H1 (cell line): ENCODE measurements around the gene FAM163A. TPM values are rescaled to one million over a fixed set of nuclear protein-coding genes. Genes with fewer than 3 reads are reported as not detected.
A peak's percentile ranks its signal among the peaks of the same experiment; 100 is the strongest.

Experiments used
- CTCF ChIA-PET: fragments of 300-600 bp; sonication (Branson Sonifier 250); formaldehyde crosslinking; loops from one replicate; lab custom pipeline; 2021; ENCODE audit not compliant: partially characterized antibody; lab: Charles Lee
- POLR2A ChIA-PET: fragments of 300-600 bp; sonication (Branson Sonifier 250); formaldehyde crosslinking; loops from one replicate; lab custom pipeline; 2021; ENCODE audit warnings: inconsistent platforms; ENCODE audit not compliant: partially characterized antibody; lab: Charles Lee
- DNase-seq, 2 experiments: peaks; one replicate each; pipeline versions ENCODE4 v3.0.0 to v3.0.0-alpha.2; 2010 to 2022; ENCODE audit warnings: low spot score in 2 of 2, low read depth in 1 of 2, mixed read lengths in 1 of 2
- FAIRE-seq: peaks from 2 replicates; lab custom pipeline; 2011; peaks lifted over from hg19 to GRCh38; lab: Jason Lieb, UNC
- H2AFZ ChIP-seq: 2 replicates; pipeline ENCODE4 v1.8.1; 2012; ENCODE audit warnings: low read length, inconsistent platforms
- H2AK5ac ChIP-seq: 2 replicates; pipeline ENCODE4 v1.6.1; 2013; ENCODE audit warnings: low read depth, low read length
- H2BK120ac ChIP-seq: replicated peaks from 2 replicates; pipeline ENCODE3; 2013; ENCODE audit warnings: low read depth, low read length, inconsistent platforms
- H2BK12ac ChIP-seq: 2 replicates; pipeline ENCODE4 v1.6.1; 2013; ENCODE audit warnings: low read depth, low read length
- H2BK15ac ChIP-seq: 2 replicates; pipeline ENCODE4 v1.6.1; 2013; ENCODE audit warnings: low read length
- H2BK20ac ChIP-seq: 2 replicates; pipeline ENCODE4 v1.6.1; 2013; ENCODE audit warnings: low read length
- H2BK5ac ChIP-seq: 2 replicates; pipeline ENCODE4 v1.6.1; 2013; ENCODE audit warnings: low read depth, low read length
- H3K14ac ChIP-seq: 2 replicates; pipeline ENCODE4 v1.6.1; 2013; ENCODE audit warnings: inconsistent platforms; ENCODE audit not compliant: insufficient read length
- H3K18ac ChIP-seq: 2 replicates; pipeline ENCODE4 v1.6.1; 2013; ENCODE audit warnings: low read length; ENCODE audit errors: extremely low read depth
- H3K23ac ChIP-seq: 2 replicates; pipeline ENCODE4 v1.6.1; 2013; ENCODE audit warnings: inconsistent platforms; ENCODE audit not compliant: insufficient read length
- H3K23me2 ChIP-seq: 2 replicates; pipeline ENCODE4 v1.6.1; 2013; ENCODE audit warnings: low read depth, low read length
- H3K27ac ChIP-seq: 2 replicates; pipeline ENCODE4 v1.6.1; 2011; ENCODE audit warnings: low read depth, low read length, inconsistent platforms
- H3K27me3 ChIP-seq, 4 experiments: replicated peaks in 1 of 4; 1 replicate in 1 of 4; 2 replicates in 3 of 4; pipeline versions ENCODE4 v1.6.1 to v1.8.1; 2011 to 2013; ENCODE audit warnings: low read length in 3 of 4, mild to moderate bottlenecking in 3 of 4, inconsistent platforms in 2 of 4, mixed read lengths in 2 of 4, moderate library complexity in 1 of 4; ENCODE audit not compliant: control insufficient read depth in 3 of 4, insufficient read depth in 3 of 4; ENCODE audit errors: extremely low read depth in 1 of 4
- H3K36me3 ChIP-seq, 4 experiments: 2 replicates each; pipeline versions ENCODE4 v1.6.1 to v1.8.1; 2011 to 2013; ENCODE audit warnings: mild to moderate bottlenecking in 4 of 4, low read length in 3 of 4, moderate library complexity in 2 of 4, control low read depth in 1 of 4, inconsistent platforms in 1 of 4; ENCODE audit not compliant: insufficient read depth in 4 of 4, control insufficient read depth in 2 of 4
- H3K4ac ChIP-seq: replicated peaks from 2 replicates; pipeline ENCODE3; 2013; ENCODE audit warnings: low read length, low read depth, mixed read lengths, inconsistent platforms; ENCODE audit not compliant: insufficient read length
- H3K4me1 ChIP-seq, 4 experiments: replicated peaks in 1 of 4; 1 replicate in 1 of 4; 2 replicates in 3 of 4; pipeline versions ENCODE4 v1.6.1 to v1.8.1; 2011 to 2013; ENCODE audit warnings: low read length in 3 of 4, inconsistent platforms in 2 of 4, mixed read lengths in 1 of 4; ENCODE audit not compliant: insufficient read depth in 4 of 4, control insufficient read depth in 3 of 4
- H3K4me2 ChIP-seq, 2 experiments: 2 replicates each; pipeline versions ENCODE4 v1.6.1 to v1.8.1; 2011 to 2013; ENCODE audit warnings: low read depth in 2 of 2, low read length in 2 of 2, control low read depth in 1 of 2, inconsistent platforms in 1 of 2, mild to moderate bottlenecking in 1 of 2; ENCODE audit not compliant: insufficient read depth in 1 of 2
- H3K4me3 ChIP-seq, 4 experiments: fragments of 200-600, 300-600 bp in 1 of 4; sonication (generic), shearing (Covaris generic), sonication (Bioruptor Twin) in 1 of 4; 2 replicates each; pipeline versions ENCODE4 v1.5.1 to v1.8.1; 2011 to 2016; ENCODE audit warnings: low read length in 4 of 4, low read depth in 3 of 4, control low read depth in 2 of 4, inconsistent platforms in 2 of 4, mild to moderate bottlenecking in 2 of 4, mixed read lengths in 1 of 4, moderate library complexity in 1 of 4; ENCODE audit not compliant: insufficient read depth in 2 of 4; ENCODE audit errors: extremely low read depth in 1 of 4
- H3K56ac ChIP-seq: replicated peaks from 2 replicates; pipeline ENCODE3; 2013; ENCODE audit warnings: low read depth, mild to moderate bottlenecking, mixed read lengths, low read length, inconsistent platforms; ENCODE audit not compliant: insufficient read length
- H3K79me1 ChIP-seq: 2 replicates; pipeline ENCODE4 v1.6.1; 2013; ENCODE audit warnings: low read depth, low read length, control low read depth
- H3K79me2 ChIP-seq, 2 experiments: 2 replicates each; pipeline versions ENCODE4 v1.6.1 to v1.8.1; 2012 to 2013; ENCODE audit warnings: low read length in 2 of 2, mild to moderate bottlenecking in 2 of 2, inconsistent platforms in 1 of 2; ENCODE audit not compliant: insufficient read depth in 2 of 2, control insufficient read depth in 1 of 2
- H3K9ac ChIP-seq, 4 experiments: replicated peaks in 1 of 4; 1 replicate in 1 of 4; 2 replicates in 3 of 4; pipeline versions ENCODE4 v1.6.1 to v1.8.1; 2011 to 2013; ENCODE audit warnings: low read depth in 3 of 4, low read length in 3 of 4, control low read depth in 2 of 4, mild to moderate bottlenecking in 2 of 4, moderate library complexity in 2 of 4, inconsistent platforms in 1 of 4; ENCODE audit errors: extremely low read depth in 1 of 4
- H3K9me3 ChIP-seq, 2 experiments: 2 replicates each; pipeline versions ENCODE4 v1.6.1 to v1.8.1; 2012 to 2013; ENCODE audit warnings: mild to moderate bottlenecking in 2 of 2, moderate library complexity in 2 of 2, control low read depth in 1 of 2, inconsistent platforms in 1 of 2, low read depth in 1 of 2, low read length in 1 of 2, mixed read lengths in 1 of 2; ENCODE audit not compliant: insufficient read depth in 2 of 2
- H4K20me1 ChIP-seq, 2 experiments: replicated peaks in 1 of 2; 2 replicates each; pipeline versions ENCODE3 to v1.8.1; 2011 to 2013; ENCODE audit warnings: inconsistent platforms in 2 of 2, low read length in 2 of 2, mild to moderate bottlenecking in 1 of 2; ENCODE audit not compliant: insufficient read depth in 2 of 2, control insufficient read depth in 1 of 2
- H4K5ac ChIP-seq: 2 replicates; pipeline ENCODE4 v1.6.1; 2013; ENCODE audit warnings: low read length, low read depth, mixed read lengths, inconsistent platforms; ENCODE audit not compliant: insufficient read length
- H4K8ac ChIP-seq: 2 replicates; pipeline ENCODE4 v1.8.0; 2013; ENCODE audit warnings: mild to moderate bottlenecking, moderate library complexity, low read length, inconsistent platforms; ENCODE audit not compliant: insufficient read depth; ENCODE audit errors: extremely low read depth
- H4K91ac ChIP-seq: replicated peaks from 2 replicates; pipeline ENCODE3; 2013; ENCODE audit warnings: low read length, mixed read lengths, inconsistent platforms; ENCODE audit not compliant: insufficient read length
- CHD2 ChIP-seq: IDR thresholded peaks from 2 replicates; pipeline ENCODE4 v1.6.1; 2012; ENCODE audit warnings: low read length, improper control_type of control experiment
- CTBP2 ChIP-seq: IDR thresholded peaks from 2 replicates; pipeline ENCODE4 v1.7.0; 2011; ENCODE audit warnings: borderline replicate concordance, mild to moderate bottlenecking, moderate library complexity, mixed read lengths, low read length; ENCODE audit not compliant: insufficient read depth, insufficient read length
- EGR1 ChIP-seq: IDR thresholded peaks from 2 replicates; pipeline ENCODE4 v1.6.1; 2011; ENCODE audit warnings: low read depth, low read length, borderline replicate concordance
- JUND ChIP-seq: IDR thresholded peaks from 2 replicates; pipeline ENCODE4 v1.6.1; 2011; ENCODE audit warnings: mild to moderate bottlenecking, improper control_type of control experiment, low read length
- MAFK ChIP-seq: IDR thresholded peaks from 2 replicates; pipeline ENCODE4 v1.6.1; 2012; ENCODE audit warnings: low read depth, mild to moderate bottlenecking, improper control_type of control experiment, low read length
- POLR2A ChIP-seq, 2 experiments: IDR thresholded peaks; 1 replicate in 1 of 2; 2 replicates in 1 of 2; pipeline ENCODE4 v1.6.1; 2011; ENCODE audit warnings: low read depth in 2 of 2, low read length in 2 of 2, mild to moderate bottlenecking in 2 of 2; ENCODE audit errors: control extremely low read depth in 1 of 2
- RAD21 ChIP-seq, 2 experiments: IDR thresholded peaks in 1 of 2; conservative IDR thresholded peaks in 1 of 2; 2 replicates each; pipeline ENCODE4 v1.6.1; 2011; ENCODE audit warnings: low read depth in 2 of 2, low read length in 2 of 2, improper control_type of control experiment in 1 of 2, inconsistent platforms in 1 of 2, mild to moderate bottlenecking in 1 of 2, moderate library complexity in 1 of 2
- SP1 ChIP-seq: IDR thresholded peaks from 2 replicates; pipeline ENCODE4 v1.6.1; 2011; ENCODE audit warnings: low read depth, low read length
- SP2 ChIP-seq: IDR thresholded peaks from 2 replicates; pipeline ENCODE4 v1.6.1; 2012; ENCODE audit warnings: mild to moderate bottlenecking, low read length, inconsistent platforms
- YY1 ChIP-seq: IDR thresholded peaks from 2 replicates; pipeline ENCODE4 v1.6.1; 2011; ENCODE audit warnings: low read depth, mild to moderate bottlenecking, low read length
- WGBS, 2 experiments: shearing (Covaris generic) in 1 of 2; methylation state at CpG; one replicate each; pipeline versions ENCODE4 v1.1.6 to v1.1.7; 2013 to 2015; ENCODE audit warnings: low lambda C conversion rate in 2 of 2, mixed read lengths in 2 of 2, inconsistent platforms in 1 of 2, low coverage in 1 of 2, missing lambda C conversion rate in 1 of 2; ENCODE audit not compliant: insufficient replicate concordance in 2 of 2, insufficient coverage in 1 of 2, insufficient read length in 1 of 2; ENCODE audit errors: extremely low coverage in 1 of 2, missing lambda C conversion rate in 1 of 2; 5-methylcytosine and 5-hydroxymethylcytosine counted together
- polyA plus RNA-seq, 7 experiments: library from polyadenylated mRNA; depleted of rRNA in 3 of 7; stranded (reverse) in 5 of 7; unstranded in 2 of 7; fragments of >200 nt in 5 of 7; fragments of 200-250 nt in 2 of 7; gene quantifications; 1 replicate in 5 of 7; 2 replicates in 1 of 7; 4 replicates in 1 of 7; pipeline versions ENCODE4 v1.2.1 to v1.2.3, GENCODE V29; 2011 to 2013; ENCODE audit warnings: missing spikeins in 2 of 7, mixed read lengths in 2 of 7
- total RNA-seq: library from RNA; stranded (reverse); fragmentation: NEBNext Ultra II Directional; extraction: Animal tissue kit (Norgen Biotek cat#: 25700); gene quantifications from 2 replicates; pipeline ENCODE4 v1.2.1, GENCODE V29; 2021

FAM163A gene
- total and polyA plus RNA-seq, 2 of the 8 experiments (the other 6 are each of a cell fraction or from before 2014, with no cell fraction given), result 0.13 to 0.18 TPM

DNA sequence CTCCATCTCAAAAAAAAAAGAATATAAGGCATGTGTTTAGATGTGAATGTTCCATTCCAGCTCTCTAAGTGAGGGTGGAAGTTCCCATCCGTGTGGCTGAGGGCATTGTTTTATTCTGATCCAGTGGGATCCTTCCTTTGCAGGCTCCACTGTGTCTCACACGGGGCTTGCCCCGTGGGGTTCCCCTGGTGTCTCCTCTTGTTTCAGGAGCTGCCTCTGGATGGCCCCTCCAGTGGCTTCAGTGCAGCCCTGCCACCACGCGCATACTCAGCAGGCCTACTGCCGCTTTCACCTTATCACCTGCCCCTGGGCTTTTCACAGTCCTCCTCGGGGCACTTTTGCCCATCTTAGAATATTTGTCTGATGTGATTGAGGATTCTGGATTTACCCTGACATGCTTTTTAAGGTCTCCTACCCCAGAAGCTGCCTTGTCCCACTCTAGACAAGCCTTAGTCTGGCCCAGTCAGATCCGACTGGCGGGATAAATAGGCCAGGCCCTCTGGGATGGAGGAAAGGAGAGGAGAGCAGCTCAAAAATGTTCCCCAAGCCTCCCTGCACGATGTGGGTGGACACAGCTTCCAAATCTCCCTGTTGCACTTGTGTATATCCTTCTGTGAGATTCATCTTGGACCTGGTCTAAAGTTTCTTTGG is 55.2 kb downstream of the FAM163A start:
- no peak overlapping the region for H4K91ac ChIP-seq
- no peak overlapping the region for H2AFZ ChIP-seq
- H3K23ac ChIP-seq, result no peak overlapping the region
- H4K20me1 ChIP-seq, result no peaks in the 10 kb centered on the region
- no peak overlapping the region for H3K27ac ChIP-seq
- no peak overlapping the region for H3K14ac ChIP-seq
- FAIRE-seq (no peak), DNase-seq (no peak)
- H3K79me1 ChIP-seq, result no peaks in the 10 kb centered on the region
- H3K9ac ChIP-seq, result no peak overlapping the region
- POLR2A ChIA-PET, result interaction anchor here (0.8 to 1.1 kb wide), 2 partner anchors 11 to 88 kb away, joined by 3 read pairs; no protein-coding TSS in a partner anchor
- no peak overlapping the region for H3K4me2 ChIP-seq
- 0 out of 2 replicates have a peak overlapping the region, but pooled peaks have one; percentile 51 for H4K8ac ChIP-seq
- H3K4ac ChIP-seq, result no peak overlapping the region
- H3K4me1 ChIP-seq, result no peaks in the 10 kb centered on the region; a peak in 1 of 7 replicates
- H3K4me3 ChIP-seq, result no peak overlapping the region
- no peak overlapping the region for H2BK15ac ChIP-seq
- no peak overlapping the region for H2BK5ac ChIP-seq
- no peak overlapping the region for H2AK5ac ChIP-seq
- no peaks in the 10 kb centered on the region for H3K36me3 ChIP-seq
- no peaks in the 10 kb centered on the region for H3K79me2 ChIP-seq
- no peaks in the 10 kb centered on the region for H3K9me3 ChIP-seq
- H2BK120ac ChIP-seq, result no peak overlapping the region
- CTCF ChIA-PET, result interaction anchor here (1.0 to 7.0 kb wide), 5 partner anchors 10 to 93 kb away, joined by 3 to 74 read pairs (median 7); no protein-coding TSS in a partner anchor
- no peak overlapping the region for H2BK20ac ChIP-seq
- no peak overlapping the region for H3K56ac ChIP-seq
- H3K23me2 ChIP-seq, result no peaks in the 10 kb centered on the region
- H3K18ac ChIP-seq, result no peak overlapping the region
- WGBS, 2 experiments, result 89% methylated on average over 10 of the region's 10 CpGs; no CpG with 5 or more reads in 1 of the 2 experiments
- H3K27me3 ChIP-seq, result no peaks in the 10 kb centered on the region
- no peak overlapping the region for H2BK12ac ChIP-seq
- H4K5ac ChIP-seq, result no peak overlapping the region
- no peak for TF ChIP-seq YY1
- no peak for TF ChIP-seq CTBP2
- TF ChIP-seq CHD2, result no peak
- no peak for TF ChIP-seq EGR1
- no peak for TF ChIP-seq MAFK
- TF ChIP-seq SP1, result no peak
- no peak for TF ChIP-seq SP2
- no peak for TF ChIP-seq JUND
- no peak for TF ChIP-seq RAD21 (IDR thresholded peaks at IDR 0.05 in 1 of 2, conservative IDR thresholded peaks at IDR 0.05 in 1 of 2; ENCODE audit: low read depth in 2 of 2, low read length in 2 of 2)
- TF ChIP-seq POLR2A (IDR thresholded peaks at IDR 0.05; ENCODE audit: control extremely low read depth in 1 of 2, low read depth in 2 of 2, low read length in 2 of 2), result no peak
